Measurements from ENCODE around the gene EFNA5.
A peak's percentile ranks its signal among the peaks of the same experiment; 100 is the strongest.

The EFNA5 gene

DNA sequence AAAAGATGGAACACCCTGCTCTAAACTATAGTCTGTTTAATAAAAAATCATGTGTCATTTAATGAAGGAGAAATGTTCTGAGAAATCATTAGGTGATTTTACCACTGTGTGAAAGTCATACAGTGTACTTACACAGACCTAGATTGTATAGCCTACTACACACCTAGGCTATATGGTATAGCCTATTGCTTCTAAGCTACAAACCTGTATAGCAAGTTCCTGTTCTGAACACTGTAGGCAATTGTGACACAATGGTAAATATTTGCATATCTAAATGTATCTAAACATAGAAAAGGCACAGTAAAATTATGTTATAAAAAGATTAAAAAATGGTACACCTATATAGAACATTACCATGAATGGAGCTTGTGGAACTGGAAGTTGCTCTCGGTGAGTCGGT, 40.6 kb downstream of the EFNA5 start:
- DNase-seq = no peak
- H3K23ac ChIP-seq (ENCODE audit: low read length) = no peak overlapping the region
- peaks cover 7% of the 10 kb centered on the region for H3K79me1 ChIP-seq (ENCODE audit: low read length)
- no peaks in the 10 kb centered on the region for H3K4me1 ChIP-seq (ENCODE audit: control insufficient read depth, low read depth, low read length)
- no peak overlapping the region for H4K8ac ChIP-seq (ENCODE audit: low read depth, low read length)
- no peak overlapping the region for H2BK5ac ChIP-seq (ENCODE audit: low read length)
- H3K56ac ChIP-seq (ENCODE audit: low read length) = no peak overlapping the region
- no peak overlapping the region for H3K4me3 ChIP-seq (ENCODE audit: low read length)
- no peak overlapping the region for H3K18ac ChIP-seq (ENCODE audit: low read length)
- H3K36me3 ChIP-seq (ENCODE audit: control insufficient read depth, insufficient read depth, low read length) = no peaks in the 10 kb centered on the region
- no peak overlapping the region for H3K4me2 ChIP-seq (ENCODE audit: low read length)
- H2BK120ac ChIP-seq (ENCODE audit: low read depth, low read length) = no peak overlapping the region
- no peak overlapping the region for H2BK15ac ChIP-seq (replicated peaks; ENCODE audit: low read depth)
- no CpG with 5 or more reads among the region's 2 CpGs for WGBS (ENCODE audit: extremely low coverage, insufficient coverage, low lambda C conversion rate)
- H3K9ac ChIP-seq (ENCODE audit: low read length) = no peak overlapping the region
- H3K4ac ChIP-seq (ENCODE audit: low read depth, low read length) = no peak overlapping the region
- no peak overlapping the region for H2AK5ac ChIP-seq (ENCODE audit: low read length)
- no peak overlapping the region for H3K27ac ChIP-seq (ENCODE audit: low read depth, low read length)
- H3K79me2 ChIP-seq (ENCODE audit: control insufficient read depth, insufficient read depth, low read length) = peaks cover 1% of the 10 kb centered on the region
- no peaks in the 10 kb centered on the region for H3K27me3 ChIP-seq (ENCODE audit: insufficient read depth, low read length, poor library complexity)
- H4K5ac ChIP-seq (ENCODE audit: low read length) = no peak overlapping the region

DNA sequence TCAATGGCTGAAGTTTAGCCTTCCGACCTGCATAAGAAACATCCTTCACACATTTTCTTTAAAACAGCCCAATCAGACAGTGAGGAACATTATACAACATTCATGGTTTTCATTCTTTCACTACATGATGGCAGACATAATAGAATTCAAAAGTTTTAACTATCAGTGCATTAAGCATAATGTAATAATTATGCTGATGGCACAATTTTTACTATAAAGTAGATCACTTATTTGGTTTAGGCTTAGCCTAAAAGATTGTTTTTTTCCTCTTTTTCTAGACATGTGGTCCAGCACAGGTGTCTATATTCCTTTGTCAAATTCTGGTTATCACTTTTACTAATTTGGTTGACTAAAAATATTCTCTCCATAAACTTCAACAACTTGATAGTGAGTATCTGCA, 46.5 kb downstream of the EFNA5 start:
- DNase-seq = no peak
- no peaks in the 10 kb centered on the region for H3K79me1 ChIP-seq (ENCODE audit: low read length)
- H3K4me1 ChIP-seq (ENCODE audit: control insufficient read depth, low read depth, low read length) = no peaks in the 10 kb centered on the region
- no peak overlapping the region for H3K27ac ChIP-seq (ENCODE audit: low read depth, low read length)
- no peak overlapping the region for H4K5ac ChIP-seq (ENCODE audit: low read length)
- H3K27me3 ChIP-seq (ENCODE audit: insufficient read depth, low read length, poor library complexity) = no peaks in the 10 kb centered on the region
- H3K23ac ChIP-seq (ENCODE audit: low read length) = no peak overlapping the region
- H3K4ac ChIP-seq (ENCODE audit: low read depth, low read length) = no peak overlapping the region
- H2BK120ac ChIP-seq (ENCODE audit: low read depth, low read length) = no peak overlapping the region
- no peak overlapping the region for H3K4me2 ChIP-seq (ENCODE audit: low read length)
- no peak overlapping the region for H4K8ac ChIP-seq (ENCODE audit: low read depth, low read length)
- H3K79me2 ChIP-seq (ENCODE audit: control insufficient read depth, insufficient read depth, low read length) = no peaks in the 10 kb centered on the region
- H3K56ac ChIP-seq (ENCODE audit: low read length) = no peak overlapping the region
- no peak overlapping the region for H2BK15ac ChIP-seq (replicated peaks; ENCODE audit: low read depth)
- no peak overlapping the region for H2BK5ac ChIP-seq (ENCODE audit: low read length)
- WGBS (ENCODE audit: extremely low coverage, insufficient coverage, low lambda C conversion rate) = no CpG with 5 or more reads among the region's 1 CpG
- no peak overlapping the region for H3K9ac ChIP-seq (ENCODE audit: low read length)
- no peak overlapping the region for H2AK5ac ChIP-seq (ENCODE audit: low read length)
- H3K18ac ChIP-seq (ENCODE audit: low read length) = no peak overlapping the region
- H3K36me3 ChIP-seq (ENCODE audit: control insufficient read depth, insufficient read depth, low read length) = no peaks in the 10 kb centered on the region
- H3K4me3 ChIP-seq (ENCODE audit: low read length) = no peak overlapping the region

DNA sequence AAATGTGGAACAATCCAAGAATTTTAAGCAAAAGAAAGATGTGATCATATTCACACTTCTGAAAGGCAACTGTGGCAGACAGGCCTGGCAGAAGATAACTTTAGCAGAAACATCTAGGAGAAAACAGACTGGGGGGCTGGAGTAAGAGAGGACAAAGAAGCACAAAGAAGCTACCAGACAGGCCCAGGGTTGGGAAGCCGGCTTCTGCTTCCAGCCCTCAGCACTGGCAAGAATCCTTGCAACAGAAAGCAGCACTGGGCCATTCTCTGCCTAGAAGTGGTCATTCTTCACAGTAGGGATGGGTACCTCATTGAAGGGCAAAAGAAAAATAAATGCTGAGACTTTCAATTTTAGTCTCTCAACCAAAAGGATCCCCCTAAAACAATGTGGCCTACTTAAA, 49.6 kb downstream of the EFNA5 start:
- Histone ChIP-seq H3K23ac (ENCODE audit: low read length) (no peak overlapping the region), H3K27ac (ENCODE audit: low read depth, low read length) (no peak overlapping the region), H3K4me1 (ENCODE audit: control insufficient read depth, low read depth, low read length) (peaks cover 2% of the 10 kb centered on the region), H4K8ac (ENCODE audit: low read depth, low read length) (no peak overlapping the region), H3K27me3 (ENCODE audit: insufficient read depth, low read length, poor library complexity) (no peaks in the 10 kb centered on the region), H3K36me3 (ENCODE audit: control insufficient read depth, insufficient read depth, low read length) (no peaks in the 10 kb centered on the region), H2AK5ac (ENCODE audit: low read length) (no peak overlapping the region), H3K18ac (ENCODE audit: low read length) (no peak overlapping the region), H2BK5ac (ENCODE audit: low read length) (no peak overlapping the region), H3K56ac (ENCODE audit: low read length) (no peak overlapping the region), H3K4me2 (ENCODE audit: low read length) (no peak overlapping the region), H3K79me2 (ENCODE audit: control insufficient read depth, insufficient read depth, low read length) (no peaks in the 10 kb centered on the region), H2BK120ac (ENCODE audit: low read depth, low read length) (no peak overlapping the region), H3K79me1 (ENCODE audit: low read length) (no peaks in the 10 kb centered on the region), H3K4me3 (ENCODE audit: low read length) (no peak overlapping the region), H2BK15ac (replicated peaks; ENCODE audit: low read depth) (no peak overlapping the region), H4K5ac (ENCODE audit: low read length) (no peak overlapping the region), H3K4ac (ENCODE audit: low read depth, low read length) (no peak overlapping the region), H3K9ac (ENCODE audit: low read length) (no peak overlapping the region)
- no CpG with 5 or more reads among the region's 1 CpG for WGBS (ENCODE audit: extremely low coverage, insufficient coverage, low lambda C conversion rate)
- no peak for DNase-seq

DNA sequence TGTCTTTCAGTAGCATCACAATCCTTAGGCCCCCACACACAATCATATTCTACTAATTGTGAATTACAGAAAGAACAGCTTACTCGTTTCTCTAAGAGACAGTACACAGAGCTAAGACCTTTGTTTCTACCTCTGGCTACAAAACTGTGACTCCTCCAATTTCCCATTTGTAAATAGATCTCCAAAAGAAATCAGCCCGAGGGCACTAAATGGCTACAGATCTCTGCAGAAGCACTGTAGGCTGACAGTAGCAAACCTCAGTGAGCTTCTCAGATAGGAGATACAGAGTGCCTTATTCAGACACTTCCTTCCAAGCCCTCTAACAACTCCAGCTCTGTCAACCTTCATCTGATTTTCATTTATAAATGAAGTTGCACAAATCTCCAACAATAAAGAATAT, 51.0 kb downstream of the EFNA5 start:
- Histone ChIP-seq H3K79me2 (ENCODE audit: control insufficient read depth, insufficient read depth, low read length) (no peaks in the 10 kb centered on the region), H3K9ac (ENCODE audit: low read length) (no peak overlapping the region), H4K8ac (ENCODE audit: low read depth, low read length) (no peak overlapping the region), H2BK120ac (ENCODE audit: low read depth, low read length) (no peak overlapping the region), H3K18ac (ENCODE audit: low read length) (no peak overlapping the region), H3K4ac (ENCODE audit: low read depth, low read length) (no peak overlapping the region), H3K27ac (ENCODE audit: low read depth, low read length) (no peak overlapping the region), H3K4me1 (ENCODE audit: control insufficient read depth, low read depth, low read length) (peaks cover 2% of the 10 kb centered on the region), H3K79me1 (ENCODE audit: low read length) (no peaks in the 10 kb centered on the region), H3K23ac (ENCODE audit: low read length) (no peak overlapping the region), H4K5ac (ENCODE audit: low read length) (no peak overlapping the region), H2BK5ac (ENCODE audit: low read length) (no peak overlapping the region), H3K36me3 (ENCODE audit: control insufficient read depth, insufficient read depth, low read length) (no peaks in the 10 kb centered on the region), H3K4me3 (ENCODE audit: low read length) (no peak overlapping the region), H3K4me2 (ENCODE audit: low read length) (no peak overlapping the region), H2BK15ac (replicated peaks; ENCODE audit: low read depth) (no peak overlapping the region), H2AK5ac (ENCODE audit: low read length) (no peak overlapping the region), H3K27me3 (ENCODE audit: insufficient read depth, low read length, poor library complexity) (no peaks in the 10 kb centered on the region), H3K56ac (ENCODE audit: low read length) (no peak overlapping the region)
- no CpG with 5 or more reads among the region's 2 CpGs for WGBS (ENCODE audit: extremely low coverage, insufficient coverage, low lambda C conversion rate)
- DNase-seq = peak; percentile 63

DNA sequence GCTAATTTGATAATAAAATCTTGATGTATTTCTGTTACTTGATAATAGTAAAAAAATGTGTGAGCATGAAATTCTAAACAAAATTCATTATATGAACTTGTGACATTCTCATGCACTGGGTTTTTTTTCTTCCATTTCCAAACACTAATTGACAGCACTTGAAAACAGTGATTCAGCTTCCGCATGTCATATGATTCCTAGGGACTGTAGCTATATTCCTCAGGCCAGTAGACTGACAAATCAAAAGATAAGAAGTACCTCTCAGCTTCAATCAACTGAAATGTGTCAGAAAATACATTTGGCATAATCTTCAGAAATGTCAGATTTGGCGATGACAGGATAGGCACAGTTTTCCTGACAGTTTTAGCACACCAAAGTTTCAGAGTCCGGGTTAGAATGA, 52.5 kb downstream of the EFNA5 start:
- Histone ChIP-seq H3K27me3 (ENCODE audit: insufficient read depth, low read length, poor library complexity) (no peaks in the 10 kb centered on the region), H3K56ac (ENCODE audit: low read length) (no peak overlapping the region), H3K4ac (ENCODE audit: low read depth, low read length) (no peak overlapping the region), H2BK120ac (ENCODE audit: low read depth, low read length) (no peak overlapping the region), H3K79me1 (ENCODE audit: low read length) (no peaks in the 10 kb centered on the region), H3K4me1 (ENCODE audit: control insufficient read depth, low read depth, low read length) (peaks cover 4% of the 10 kb centered on the region), H3K4me2 (ENCODE audit: low read length) (no peak overlapping the region), H3K27ac (ENCODE audit: low read depth, low read length) (no peak overlapping the region), H3K4me3 (ENCODE audit: low read length) (no peak overlapping the region), H4K8ac (ENCODE audit: low read depth, low read length) (no peak overlapping the region), H3K79me2 (ENCODE audit: control insufficient read depth, insufficient read depth, low read length) (no peaks in the 10 kb centered on the region), H2BK5ac (ENCODE audit: low read length) (no peak overlapping the region), H3K9ac (ENCODE audit: low read length) (no peak overlapping the region), H2BK15ac (replicated peaks; ENCODE audit: low read depth) (peak overlapping the region; percentile 36), H3K18ac (ENCODE audit: low read length) (no peak overlapping the region), H3K23ac (ENCODE audit: low read length) (no peak overlapping the region), H3K36me3 (ENCODE audit: control insufficient read depth, insufficient read depth, low read length) (no peaks in the 10 kb centered on the region), H2AK5ac (ENCODE audit: low read length) (no peak overlapping the region), H4K5ac (ENCODE audit: low read length) (no peak overlapping the region)
- no CpG with 5 or more reads among the region's 3 CpGs for WGBS (ENCODE audit: extremely low coverage, insufficient coverage, low lambda C conversion rate)
- DNase-seq = no peak

DNA sequence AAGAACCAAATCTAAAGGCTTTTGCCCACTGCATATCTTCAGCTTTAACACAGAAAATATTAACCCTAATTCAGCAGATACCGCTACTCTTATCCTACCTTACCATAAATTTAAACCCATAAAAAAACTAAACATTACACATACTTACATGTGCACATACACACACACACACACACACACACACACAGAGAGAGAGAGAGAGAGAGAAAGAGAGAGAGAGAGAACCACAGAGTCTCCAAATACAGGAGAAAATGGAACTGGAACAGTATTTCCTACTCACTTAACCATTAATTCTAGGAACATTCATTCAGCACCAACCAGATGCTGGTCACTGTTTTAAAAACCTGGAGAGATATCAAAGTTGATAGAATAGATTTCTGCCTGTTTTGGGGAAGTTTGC, 53.7 kb downstream of the EFNA5 start:
- WGBS (ENCODE audit: extremely low coverage, insufficient coverage, low lambda C conversion rate) = 100% methylated on average over 1 of the region's 1 CpG
- no peak overlapping the region for H3K4me2 ChIP-seq (ENCODE audit: low read length)
- H3K4ac ChIP-seq (ENCODE audit: low read depth, low read length) = no peak overlapping the region

More for the DNA sequence above, 53.7 kb downstream of the EFNA5 start:
- H3K4me3 ChIP-seq (ENCODE audit: low read length) = no peak overlapping the region
- no peak overlapping the region for H2BK120ac ChIP-seq (ENCODE audit: low read depth, low read length)
- no peak overlapping the region for H3K27ac ChIP-seq (ENCODE audit: low read depth, low read length)
- no peak overlapping the region for H2BK15ac ChIP-seq (replicated peaks; ENCODE audit: low read depth)
- peaks cover 4% of the 10 kb centered on the region for H3K4me1 ChIP-seq (ENCODE audit: control insufficient read depth, low read depth, low read length)
- H3K18ac ChIP-seq (ENCODE audit: low read length) = no peak overlapping the region
- no peak overlapping the region for H2BK5ac ChIP-seq (ENCODE audit: low read length)
- no peak overlapping the region for H4K5ac ChIP-seq (ENCODE audit: low read length)
- no peaks in the 10 kb centered on the region for H3K27me3 ChIP-seq (ENCODE audit: insufficient read depth, low read length, poor library complexity)
- no peak overlapping the region for H4K8ac ChIP-seq (ENCODE audit: low read depth, low read length)
- H3K9ac ChIP-seq (ENCODE audit: low read length) = no peak overlapping the region
- H3K79me1 ChIP-seq (ENCODE audit: low read length) = no peaks in the 10 kb centered on the region
- no peak for DNase-seq
- no peaks in the 10 kb centered on the region for H3K36me3 ChIP-seq (ENCODE audit: control insufficient read depth, insufficient read depth, low read length)
- no peak overlapping the region for H3K23ac ChIP-seq (ENCODE audit: low read length)
- H3K56ac ChIP-seq (ENCODE audit: low read length) = no peak overlapping the region
- no peak overlapping the region for H2AK5ac ChIP-seq (ENCODE audit: low read length)
- no peaks in the 10 kb centered on the region for H3K79me2 ChIP-seq (ENCODE audit: control insufficient read depth, insufficient read depth, low read length)

Measured in mesendoderm (in vitro differentiated cells).